GM12878 (cell line): ENCODE measurements around the gene HDHD3. TPM values are rescaled to one million over a fixed set of nuclear protein-coding genes. Genes with fewer than 3 reads are reported as not detected.

Source experiments
- ATAC-seq: fragments of 200-7000 bp; cut with Tn5 transposase; 3 replicates; pipeline ENCODE4 v1.9.1; 2020; ENCODE audit warnings: mild to moderate bottlenecking, moderate library complexity
- BruUV-seq: library from RNA; stranded (reverse); fragments of 400-500 nt; replicated peaks from 2 replicates; lab custom pipeline; 2021; lab: Mats Ljungman, UMichigan
- CTCF ChIA-PET: fragments of 300-600 bp; sonication (Branson Sonifier 250); formaldehyde crosslinking; extraction: SDS; loops from one replicate; lab custom pipeline; 2021; ENCODE audit warnings: inconsistent platforms; lab: Yijun Ruan, JAX
- POLR2A ChIA-PET: fragments of 350-600 bp; formaldehyde crosslinking; extraction: SDS; loops from one replicate; lab custom pipeline; 2021; ENCODE audit warnings: inconsistent platforms; lab: Charles Lee
- RAD21 ChIA-PET: fragments of 300-600 bp; sonication (Branson Sonifier 250); formaldehyde crosslinking; loops from one replicate; lab custom pipeline; 2023; ENCODE audit warnings: antibody characterized with exemption; ENCODE audit not compliant: unreplicated experiment; lab: Charles Lee
- SMC1A ChIA-PET: fragments of 300-600 bp; sonication (Branson Sonifier 250); formaldehyde crosslinking; loops from one replicate; lab custom pipeline; 2023; ENCODE audit not compliant: unreplicated experiment, uncharacterized antibody; lab: Charles Lee
- DNase-seq: peaks from one replicate; pipeline ENCODE4 v3.0.0-alpha.2; 2011; ENCODE audit warnings: low read depth, low spot score
- FAIRE-seq: peaks from 3 replicates; lab custom pipeline; 2011; peaks lifted over from hg19 to GRCh38; lab: Jason Lieb, UNC
- H2AFZ ChIP-seq: 2 replicates; pipeline ENCODE4 v1.6.0; 2011; ENCODE audit warnings: low read depth, low read length, control low read depth; ENCODE audit not compliant: control insufficient read depth
- H3K27ac ChIP-seq: 2 replicates; pipeline ENCODE4 v1.5.1; 2011; ENCODE audit warnings: control low read depth; ENCODE audit not compliant: control insufficient read depth, insufficient read depth
- H3K27me3 ChIP-seq, 2 experiments: replicated peaks in 1 of 2; 2 replicates each; pipeline versions ENCODE4 v1.6.0 to v1.6.1; 2011; ENCODE audit warnings: low read length in 1 of 2; ENCODE audit not compliant: control insufficient read depth in 2 of 2, insufficient read depth in 2 of 2
- H3K36me3 ChIP-seq, 2 experiments: 2 replicates each; pipeline ENCODE4 v1.5.1; 2011; ENCODE audit warnings: low read length in 1 of 2; ENCODE audit not compliant: control insufficient read depth in 2 of 2, insufficient read depth in 2 of 2
- H3K4me1 ChIP-seq: 2 replicates; pipeline ENCODE4 v1.6.1; 2011; ENCODE audit warnings: mild to moderate bottlenecking, low read length, moderate library complexity, mixed read lengths; ENCODE audit not compliant: control insufficient read depth, insufficient read depth
- H3K4me2 ChIP-seq: 2 replicates; pipeline ENCODE4 v1.6.0; 2011; ENCODE audit warnings: control low read depth; ENCODE audit not compliant: control insufficient read depth, insufficient read depth
- H3K4me3 ChIP-seq: fragments of 200-600 bp; sonication (generic); 2 replicates; pipeline ENCODE4 v1.5.1; 2016
- H3K79me2 ChIP-seq: 2 replicates; pipeline ENCODE4 v1.6.0; 2011; ENCODE audit warnings: low read length; ENCODE audit not compliant: control insufficient read depth, insufficient read depth
- H3K9ac ChIP-seq: 2 replicates; pipeline ENCODE4 v1.8.0; 2011; ENCODE audit warnings: low read length, control low read depth, mixed read lengths; ENCODE audit not compliant: control insufficient read depth, insufficient read depth
- H3K9me3 ChIP-seq: replicated peaks from 3 replicates; pipeline ENCODE4 v1.5.1; 2011; ENCODE audit warnings: mild to moderate bottlenecking, low read length; ENCODE audit not compliant: control insufficient read depth, insufficient read depth
- H4K20me1 ChIP-seq: 2 replicates; pipeline ENCODE4 v1.6.0; 2011; ENCODE audit not compliant: control insufficient read depth, insufficient read depth
- BACH1 ChIP-seq: fragments of 450-650 bp; IDR thresholded peaks from 2 replicates; pipeline ENCODE4 v1.6.1; 2017; ENCODE audit warnings: mild to moderate bottlenecking, borderline replicate concordance
- E2F4 ChIP-seq: IDR thresholded peaks from 2 replicates; pipeline ENCODE4 v1.6.1; 2012; ENCODE audit warnings: low read depth, low read length, improper control_type of control experiment
- E2F8 ChIP-seq: fragments of 450-650 bp; IDR thresholded peaks from 2 replicates; pipeline ENCODE4 v1.6.1; 2018; ENCODE audit warnings: mild to moderate bottlenecking, low read depth, moderate library complexity; ENCODE audit not compliant: partially characterized antibody
- JUNB ChIP-seq: IDR thresholded peaks from 2 replicates; pipeline ENCODE4 v1.6.1; 2016; ENCODE audit warnings: antibody characterized with exemption, mild to moderate bottlenecking
- KLF5 ChIP-seq: fragments of 450-650 bp; IDR thresholded peaks from 2 replicates; pipeline ENCODE4 v1.6.1; 2014; ENCODE audit warnings: mild to moderate bottlenecking; ENCODE audit not compliant: partially characterized antibody
- MYB ChIP-seq: fragments of 150-350 bp; IDR thresholded peaks from 2 replicates; pipeline ENCODE4 v1.6.1; 2014; ENCODE audit warnings: mild to moderate bottlenecking, low read depth, low read length, borderline replicate concordance
- NKRF ChIP-seq: fragments of 450-650 bp; conservative IDR thresholded peaks from 2 replicates; pipeline ENCODE4 v1.6.1; 2017; ENCODE audit warnings: mild to moderate bottlenecking, moderate library complexity
- SIX5 ChIP-seq: IDR thresholded peaks from 2 replicates; pipeline ENCODE4 v1.6.1; 2011; ENCODE audit warnings: mild to moderate bottlenecking, low read depth, low read length, moderate library complexity; ENCODE audit not compliant: severe bottlenecking
- TCF7 ChIP-seq: IDR thresholded peaks from 2 replicates; pipeline ENCODE4 v1.6.1; 2014; ENCODE audit warnings: antibody characterized with exemption, borderline replicate concordance
- WGBS: methylation state at CpG from one replicate; pipeline ENCODE4 v1.1.6; 2016; ENCODE audit warnings: low lambda C conversion rate; ENCODE audit not compliant: insufficient replicate concordance, insufficient coverage; ENCODE audit errors: missing lambda C conversion rate; 5-methylcytosine and 5-hydroxymethylcytosine counted together
- in situ Hi-C: fragments of 300-500 bp; cut with MboI; formaldehyde crosslinking; loops from 9 replicates; pipeline ENCODE4 v1.14.3; 2018; ENCODE audit warnings: mixed read lengths
- intact Hi-C: fragments of 100-400 bp; cut with micrococcal nuclease; formaldehyde crosslinking; loops from one replicate; pipeline ENCODE4 v1.14.2; 2022; ENCODE audit not compliant: unreplicated experiment
- polyA plus RNA-seq, 11 experiments: library from polyadenylated mRNA; depleted of rRNA in 4 of 11; unstranded in 6 of 11; stranded (reverse) in 5 of 11; fragments of >200 nt; fragmentation: Nextera tagmentation in 4 of 11; fragmentation: Illumina TruSeq in 1 of 11; extraction: Ambion mirVana in 4 of 11; extraction: Trizol in 1 of 11; gene quantifications; 1 replicate in 1 of 11; 2 replicates in 10 of 11; pipeline versions ENCODE4 v1.2.1 to v1.2.3, GENCODE V29; 2011 to 2016; ENCODE audit warnings: inconsistent platforms in 2 of 11, missing spikeins in 2 of 11, low read depth in 1 of 11
- total RNA-seq, 4 experiments: library from RNA; depleted of rRNA in 3 of 4; stranded (reverse); fragments of >200 nt in 3 of 4; fragmentation: Illumina TruSeq in 1 of 4; extraction: Trizol in 1 of 4; gene quantifications; 2 replicates each; pipeline versions ENCODE4 v1.2.1 to v1.2.3, GENCODE V29; 2013 to 2021
- TF ChIP-seq, protein P1 (sequence below): IDR thresholded peaks from 2 replicates; pipeline ENCODE4 v1.6.1; 2011; ENCODE audit warnings: mild to moderate bottlenecking, low read depth, low read length, moderate library complexity; ENCODE audit not compliant: insufficient replicate concordance

Gene HDHD3
- total and polyA plus RNA-seq, 10 of the 15 experiments (the other 5 are each of a cell fraction or from before 2014, with no cell fraction given), result 1.3 to 29.4 (median 17.9) TPM

- Histone ChIP-seq H2AFZ (no peak overlapping the region), H3K27me3 (no peaks in the 10 kb centered on the region), H3K79me2 (no peaks in the 10 kb centered on the region; the same call in 1 of the 2 replicates), H3K36me3 (peaks cover 0 to 4% of the 10 kb centered on the region in 2 experiments; a peak in 2 of 4 replicates), H4K20me1 (no peaks in the 10 kb centered on the region), H3K9me3 (no peaks in the 10 kb centered on the region), H3K4me1 (no peaks in the 10 kb centered on the region)
- ChIA-PET RAD21 (no interaction called here), CTCF (interaction anchor here (1.1 kb wide), 1 partner anchor 8 kb away, joined by 4 read pairs; no protein-coding TSS in a partner anchor), SMC1A (no interaction called here)
- BruUV-seq, result no TSS peak
- ATAC-seq, result no peak
- in situ Hi-C loops, result no loop called here
- 96% methylated on average over 9 of the region's 9 CpGs for WGBS
- no peak for TF ChIP-seq BACH1
- TF ChIP-seq MYB, result no peak
- TF ChIP-seq NKRF, result no peak
- TF ChIP-seq SIX5, result no peak
- TF ChIP-seq KLF5, result no peak
- TF ChIP-seq E2F8, result no peak
- TF ChIP-seq E2F4, result no peak
- TF ChIP-seq TCF7, result no peak
- TF ChIP-seq JUNB, result no peak
- TF ChIP-seq, protein P1, sequence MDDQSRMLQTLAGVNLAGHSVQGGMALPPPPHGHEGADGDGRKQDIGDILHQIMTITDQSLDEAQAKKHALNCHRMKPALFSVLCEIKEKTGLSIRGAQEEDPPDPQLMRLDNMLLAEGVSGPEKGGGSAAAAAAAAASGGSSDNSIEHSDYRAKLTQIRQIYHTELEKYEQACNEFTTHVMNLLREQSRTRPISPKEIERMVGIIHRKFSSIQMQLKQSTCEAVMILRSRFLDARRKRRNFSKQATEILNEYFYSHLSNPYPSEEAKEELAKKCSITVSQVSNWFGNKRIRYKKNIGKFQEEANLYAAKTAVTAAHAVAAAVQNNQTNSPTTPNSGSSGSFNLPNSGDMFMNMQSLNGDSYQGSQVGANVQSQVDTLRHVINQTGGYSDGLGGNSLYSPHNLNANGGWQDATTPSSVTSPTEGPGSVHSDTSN, result no peak
- TF ChIP-seq, all 136 proteins: peak for 0
- Histone ChIP-seq H3K4me3 (no peak overlapping the region), H3K9ac (no peak overlapping the region), H3K27ac (no peak overlapping the region), H3K4me2 (no peak overlapping the region)
- intact Hi-C loops, result no loop called here
- FAIRE-seq (no peak), DNase-seq (no peak)
- POLR2A ChIA-PET, result no interaction called here
Measured at GRCh38 chr9:113395000-113395861, 18.4 kb upstream of the HDHD3 start.
